Natural killer cell (primary cell): ENCODE measurements around the gene B3GALNT1. TPM values are rescaled to one million over a fixed set of nuclear protein-coding genes. Genes with fewer than 3 reads are reported as not detected.

Experiments used
- ATAC-seq, 3 donors: fragments of 150-1000 bp in 2 of 3; fragments of 200-7000 bp in 1 of 3; cut with Tn5 transposase; 1 replicate in 1 of 3; 2 replicates in 2 of 3; pipeline ENCODE4 v1.10.0; 2021; ENCODE audit warnings: mild to moderate bottlenecking in 2 of 3, moderate library complexity in 2 of 3
- DNase-seq, 2 donors: peaks; one replicate each; pipeline versions ENCODE4 v3.0.0 to v3.0.0-alpha.2; 2013 to 2021; ENCODE audit warnings: mixed read lengths in 1 of 2
- H3K27ac ChIP-seq: one replicate; pipeline ENCODE4 v1.5.1; 2013; ENCODE audit warnings: mild to moderate bottlenecking, low read length
- H3K27me3 ChIP-seq: one replicate; pipeline ENCODE4 v1.6.1; 2013; ENCODE audit warnings: low read length; ENCODE audit not compliant: control insufficient read depth, insufficient read depth
- H3K36me3 ChIP-seq: one replicate; pipeline ENCODE4 v1.6.1; 2013; ENCODE audit warnings: low read length; ENCODE audit not compliant: control insufficient read depth, insufficient read depth
- H3K4me1 ChIP-seq: one replicate; pipeline ENCODE4 v1.6.1; 2013; ENCODE audit warnings: low read length; ENCODE audit not compliant: control insufficient read depth, insufficient read depth
- H3K4me3 ChIP-seq: one replicate; pipeline ENCODE4 v1.5.1; 2013; ENCODE audit warnings: low read length
- H3K9me3 ChIP-seq: one replicate; pipeline ENCODE4 v1.6.1; 2013; ENCODE audit warnings: low read length; ENCODE audit not compliant: control insufficient read depth, insufficient read depth
- H3K27ac Mint-ChIP-seq, 2 donors: one replicate each; pipeline ENCODE4 v1.8.0; 2022; ENCODE audit warnings: mild to moderate bottlenecking in 2 of 2, mixed read lengths in 2 of 2, moderate library complexity in 1 of 2
- H3K27me3 Mint-ChIP-seq, 2 donors: one replicate each; pipeline ENCODE4 v1.8.0; 2022; ENCODE audit warnings: low read depth in 2 of 2, mixed read lengths in 2 of 2
- H3K36me3 Mint-ChIP-seq: one replicate; pipeline ENCODE4 v1.8.0; 2022; ENCODE audit warnings: mixed read lengths
- H3K4me1 Mint-ChIP-seq, 2 donors: one replicate each; pipeline ENCODE4 v1.8.0; 2022; ENCODE audit warnings: mixed read lengths in 2 of 2
- H3K4me3 Mint-ChIP-seq: one replicate; pipeline ENCODE4 v1.8.0; 2022; ENCODE audit warnings: mild to moderate bottlenecking, moderate library complexity, mixed read lengths
- H3K9me3 Mint-ChIP-seq, 2 donors: one replicate each; pipeline ENCODE4 v1.8.0; 2022; ENCODE audit warnings: mixed read lengths in 2 of 2
- WGBS: methylation state at CpG from one replicate; pipeline ENCODE4 v1.1.7; 2013; ENCODE audit warnings: missing lambda C conversion rate; ENCODE audit not compliant: insufficient coverage; 5-methylcytosine and 5-hydroxymethylcytosine counted together
- intact Hi-C: fragments of 100-400 bp; cut with micrococcal nuclease; formaldehyde crosslinking; loops from one replicate; pipeline ENCODE4 v1.14.2; 2022
- total RNA-seq, 4 donors: library from RNA; stranded (reverse); fragments of 120-200 nt in 1 of 4; gene quantifications; one replicate each; pipeline versions ENCODE4 v1.2.3 to v1.2.4, GENCODE V29; 2013 to 2022
- TF ChIP-seq, protein P1 (sequence below): fragments of 200-600 bp; IDR thresholded peaks from one replicate; pipeline ENCODE4 v1.8.0; 2022; ENCODE audit warnings: antibody characterized with exemption

Gene B3GALNT1
- total RNA-seq, 3 donors from 2014 or later (not counting 1 experiment from before 2014, with no cell fraction given): 2.0 to 4.3 (median 2.5) TPM

GRCh38 chr3:161101609-161102008, 3.5 kb downstream of the B3GALNT1 start:
- no peaks in the 10 kb centered on the region for H3K36me3 ChIP-seq
- H3K27me3 Mint-ChIP-seq: no peaks in the 10 kb centered on the region
- no peaks in the 10 kb centered on the region for H3K9me3 Mint-ChIP-seq
- ATAC-seq (no peak), DNase-seq (no peak)
- 100% methylated on average over 1 of the region's 3 CpGs for WGBS
- no peak overlapping the region for H3K4me3 ChIP-seq
- peaks cover 13 to 17% of the 10 kb centered on the region in 2 donors for H3K4me1 Mint-ChIP-seq
- no peaks in the 10 kb centered on the region for H3K36me3 Mint-ChIP-seq
- TF ChIP-seq, protein P1, sequence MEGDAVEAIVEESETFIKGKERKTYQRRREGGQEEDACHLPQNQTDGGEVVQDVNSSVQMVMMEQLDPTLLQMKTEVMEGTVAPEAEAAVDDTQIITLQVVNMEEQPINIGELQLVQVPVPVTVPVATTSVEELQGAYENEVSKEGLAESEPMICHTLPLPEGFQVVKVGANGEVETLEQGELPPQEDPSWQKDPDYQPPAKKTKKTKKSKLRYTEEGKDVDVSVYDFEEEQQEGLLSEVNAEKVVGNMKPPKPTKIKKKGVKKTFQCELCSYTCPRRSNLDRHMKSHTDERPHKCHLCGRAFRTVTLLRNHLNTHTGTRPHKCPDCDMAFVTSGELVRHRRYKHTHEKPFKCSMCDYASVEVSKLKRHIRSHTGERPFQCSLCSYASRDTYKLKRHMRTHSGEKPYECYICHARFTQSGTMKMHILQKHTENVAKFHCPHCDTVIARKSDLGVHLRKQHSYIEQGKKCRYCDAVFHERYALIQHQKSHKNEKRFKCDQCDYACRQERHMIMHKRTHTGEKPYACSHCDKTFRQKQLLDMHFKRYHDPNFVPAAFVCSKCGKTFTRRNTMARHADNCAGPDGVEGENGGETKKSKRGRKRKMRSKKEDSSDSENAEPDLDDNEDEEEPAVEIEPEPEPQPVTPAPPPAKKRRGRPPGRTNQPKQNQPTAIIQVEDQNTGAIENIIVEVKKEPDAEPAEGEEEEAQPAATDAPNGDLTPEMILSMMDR: no peak
- H3K27me3 ChIP-seq: no peaks in the 10 kb centered on the region
- no peak overlapping the region for H3K4me3 Mint-ChIP-seq
- H3K9me3 ChIP-seq: no peaks in the 10 kb centered on the region
- H3K27ac ChIP-seq: no peak overlapping the region
- H3K27ac Mint-ChIP-seq: peak overlapping the region in 1 of 2 donors; percentile 32
- peaks cover 11% of the 10 kb centered on the region for H3K4me1 ChIP-seq
- intact Hi-C loops: loop anchor here (10.0 kb wide), 1 partner anchor 117 kb away; no protein-coding TSS in a partner anchor

GRCh38 chr3:161100994-161101393, 4.2 kb downstream of the B3GALNT1 start:
- Histone ChIP-seq H3K27me3 (no peaks in the 10 kb centered on the region), H3K27ac (no peak overlapping the region), H3K4me1 (peaks cover 11% of the 10 kb centered on the region), H3K9me3 (no peaks in the 10 kb centered on the region), H3K4me3 (no peak overlapping the region), H3K36me3 (no peaks in the 10 kb centered on the region)
- TF ChIP-seq, protein P1: no peak
- Mint-ChIP-seq H3K27ac (peak overlapping the region in 1 of 2 donors; percentile 32), H3K9me3 (no peaks in the 10 kb centered on the region), H3K27me3 (no peaks in the 10 kb centered on the region), H3K36me3 (no peaks in the 10 kb centered on the region), H3K4me3 (no peak overlapping the region), H3K4me1 (peaks cover 13 to 16% of the 10 kb centered on the region in 2 donors)
- ATAC-seq (no peak), DNase-seq (no peak)
- intact Hi-C loops: loop anchor here (10.0 kb wide), 1 partner anchor 116 kb away; no protein-coding TSS in a partner anchor
- 97% methylated on average over 6 of the region's 6 CpGs for WGBS

DNA sequence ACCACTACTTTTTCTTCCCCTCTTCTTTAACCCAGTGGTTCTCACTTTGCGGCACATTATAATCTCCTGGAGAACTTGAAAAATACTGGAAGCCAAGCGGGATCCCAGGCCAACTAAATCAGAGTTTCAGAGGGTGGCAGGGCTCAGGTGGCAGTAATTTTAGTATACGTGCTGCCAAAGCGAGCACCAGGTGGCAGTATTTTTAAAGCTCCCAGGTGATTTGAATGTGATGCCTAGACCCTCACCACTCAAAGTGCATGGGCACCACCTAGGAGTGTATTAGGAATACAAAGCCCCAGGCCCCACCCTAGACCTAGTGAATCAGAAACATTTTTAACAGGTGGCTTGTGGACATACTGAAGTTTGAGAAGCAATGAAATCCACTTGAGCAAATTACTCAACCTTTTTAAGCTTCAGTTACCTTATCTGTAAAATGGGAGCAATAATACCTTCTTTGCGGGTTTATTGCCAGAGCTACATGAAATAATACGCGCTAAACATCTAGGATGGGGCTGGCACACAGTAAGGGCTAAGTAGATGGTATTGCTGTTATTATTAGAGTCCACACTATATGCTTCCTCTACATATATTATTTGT, 8.3 kb downstream of the B3GALNT1 start:
- no peaks in the 10 kb centered on the region for H3K36me3 Mint-ChIP-seq
- H3K27me3 Mint-ChIP-seq: no peaks in the 10 kb centered on the region
- H3K36me3 ChIP-seq: no peaks in the 10 kb centered on the region
- no peaks in the 10 kb centered on the region for H3K27me3 ChIP-seq
- ATAC-seq: no peak
- intact Hi-C loops: loop anchor here (2.0 kb wide), 1 partner anchor 328 kb away; no protein-coding TSS in a partner anchor
- no peaks in the 10 kb centered on the region for H3K4me1 ChIP-seq
- TF ChIP-seq, protein P1: no peak
- H3K9me3 ChIP-seq: no peaks in the 10 kb centered on the region
- 74% methylated on average over 7 of the region's 7 CpGs for WGBS
- DNase-seq: peak in 1 of 2 donors; percentile 52
- H3K4me3 ChIP-seq: no peak overlapping the region
- no peaks in the 10 kb centered on the region for H3K9me3 Mint-ChIP-seq
- no peak overlapping the region for H3K27ac ChIP-seq
- no peaks in the 10 kb centered on the region for H3K4me1 Mint-ChIP-seq
- no peak overlapping the region for H3K4me3 Mint-ChIP-seq
- no peak overlapping the region for H3K27ac Mint-ChIP-seq

- Mint-ChIP-seq H3K36me3 (no peaks in the 10 kb centered on the region), H3K9me3 (no peaks in the 10 kb centered on the region), H3K27ac (no peak overlapping the region), H3K4me1 (no peaks in the 10 kb centered on the region), H3K27me3 (no peaks in the 10 kb centered on the region), H3K4me3 (no peak overlapping the region)
- Histone ChIP-seq H3K4me1 (no peaks in the 10 kb centered on the region), H3K27ac (no peak overlapping the region), H3K36me3 (no peaks in the 10 kb centered on the region), H3K27me3 (no peaks in the 10 kb centered on the region), H3K4me3 (no peak overlapping the region), H3K9me3 (no peaks in the 10 kb centered on the region)
- TF ChIP-seq, protein P1: no peak
- intact Hi-C loops: no loop called here
- ATAC-seq: no peak
- DNase-seq: no peak
These were observed 11.3 kb downstream of the B3GALNT1 start for GRCh38 chr3:161093895-161094294.
